ENCODE data around the gene ACTA1.
"Not testable (repeated sequence)": the region's sequence is repeated elsewhere in the genome, so short reads cannot be mapped to it uniquely, and the experiment has no call there.

ACTA1 gene

DNA sequence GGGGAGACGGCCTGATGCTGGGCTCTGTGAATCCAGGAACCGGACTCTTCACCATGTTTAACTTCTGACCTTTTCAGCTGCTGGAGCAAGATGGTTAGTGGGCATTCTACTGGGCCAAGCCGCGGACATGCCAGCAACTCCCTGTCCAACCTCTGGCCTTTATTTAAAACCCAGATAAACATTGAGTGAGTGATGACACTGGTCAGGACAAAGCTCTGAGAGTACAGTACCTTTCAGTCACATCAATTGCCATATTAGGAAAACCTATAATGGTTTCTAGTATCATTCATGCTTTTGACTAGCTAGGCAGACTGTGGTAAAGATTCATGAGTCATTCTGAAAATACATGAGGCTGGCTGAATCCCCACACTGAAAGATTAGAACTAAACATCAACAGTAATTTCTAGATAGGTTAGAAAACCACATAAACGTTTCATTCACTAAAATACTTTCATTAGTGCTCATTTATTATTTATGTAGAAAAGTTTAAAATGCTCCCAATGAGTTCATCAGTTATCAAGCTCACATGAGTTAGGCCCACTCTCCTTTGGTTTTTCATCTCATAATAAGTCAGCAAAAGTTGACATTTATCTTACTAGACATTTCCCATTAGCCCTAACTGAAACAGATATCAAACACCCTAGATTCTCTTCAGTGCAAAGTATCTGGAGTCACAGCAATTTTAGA is 7.1 kb upstream of the ACTA1 start:
- peak; percentile 27 for DNase-seq (ENCODE audit: low spot score)

DNA sequence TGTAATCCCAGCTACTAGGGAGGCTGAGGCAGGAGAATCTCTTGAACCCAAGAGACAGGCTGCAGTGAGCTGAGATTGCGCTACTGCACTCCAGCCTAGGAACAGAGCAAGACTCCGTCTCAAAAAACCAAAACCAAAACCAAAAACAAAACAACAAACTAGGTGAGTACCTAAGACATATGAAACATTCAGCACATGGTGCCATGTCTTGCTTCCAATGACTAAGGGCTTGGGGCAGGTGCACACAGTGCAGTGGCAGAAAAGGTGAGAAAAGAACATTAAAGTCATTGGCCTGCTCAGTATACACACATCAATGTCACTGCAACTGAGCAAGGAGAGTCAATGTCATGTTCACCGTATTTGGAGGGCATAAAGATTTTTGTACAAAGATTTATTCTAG is 4.1 kb upstream of the ACTA1 start:
- DNase-seq (ENCODE audit: low spot score) = no peak

DNA sequence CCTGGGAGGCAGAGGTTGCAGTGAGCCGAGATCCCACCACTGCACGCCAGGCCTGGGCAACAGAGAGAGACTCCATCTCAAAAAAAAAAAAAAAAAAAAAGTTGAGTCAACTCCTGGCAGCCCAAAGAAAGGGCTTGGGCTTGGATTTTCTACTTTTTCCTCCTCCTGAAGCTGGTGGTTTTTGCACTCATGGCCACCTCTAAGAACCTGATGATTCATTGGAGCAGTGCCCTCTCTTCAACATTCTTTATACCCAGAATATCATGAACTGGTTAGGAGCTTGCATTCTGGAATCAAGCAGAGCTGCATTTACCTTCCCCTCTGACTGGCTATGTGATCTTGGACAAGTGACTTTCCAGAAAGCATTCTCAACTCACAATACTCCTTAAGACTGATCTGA is 3.5 kb upstream of the ACTA1 start:
- no peak for DNase-seq (ENCODE audit: low spot score)

DNA sequence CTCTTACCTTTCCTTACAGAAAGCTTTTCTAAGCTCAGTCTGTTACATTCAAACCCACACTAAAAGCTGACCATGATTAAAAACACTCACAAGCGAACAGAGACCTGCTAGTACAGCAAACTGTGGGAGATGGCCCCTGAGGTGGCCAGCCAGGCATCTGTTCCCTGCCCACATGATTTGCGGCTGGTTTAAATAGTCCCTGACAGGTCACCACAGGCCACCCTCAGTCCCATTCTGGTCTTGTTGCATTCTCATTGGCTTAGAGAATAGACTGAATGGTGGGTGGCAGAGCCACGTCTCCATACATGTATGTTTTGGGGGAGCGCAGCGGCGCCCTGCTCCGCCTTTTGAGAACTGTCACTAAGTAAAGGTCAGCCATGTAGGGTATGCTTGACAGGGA is 2.3 kb upstream of the ACTA1 start:
- no peak for DNase-seq (ENCODE audit: low spot score)

DNA sequence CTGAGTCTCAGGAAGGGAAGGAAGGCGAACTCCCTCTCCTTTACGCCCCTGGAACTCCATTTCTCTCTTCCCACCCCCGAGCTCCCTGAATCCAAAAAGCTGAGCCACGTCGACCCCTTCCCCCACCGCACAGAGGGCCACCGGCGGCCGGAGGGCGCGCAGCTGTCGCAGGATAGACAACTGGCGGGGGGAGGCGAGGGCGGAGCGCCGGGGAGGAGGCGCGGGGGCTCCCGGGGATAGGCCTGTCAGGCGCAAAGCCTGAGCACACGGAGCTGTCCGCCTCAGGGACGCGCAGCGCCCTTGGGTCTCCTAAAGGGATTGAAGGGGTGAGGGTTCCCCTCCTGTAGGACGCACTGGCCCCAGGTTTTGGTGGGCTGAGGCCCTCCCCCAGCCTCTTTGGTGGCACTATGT is 752 bp upstream of the ACTA1 start:
- DNase-seq (ENCODE audit: low spot score) = no peak

DNA sequence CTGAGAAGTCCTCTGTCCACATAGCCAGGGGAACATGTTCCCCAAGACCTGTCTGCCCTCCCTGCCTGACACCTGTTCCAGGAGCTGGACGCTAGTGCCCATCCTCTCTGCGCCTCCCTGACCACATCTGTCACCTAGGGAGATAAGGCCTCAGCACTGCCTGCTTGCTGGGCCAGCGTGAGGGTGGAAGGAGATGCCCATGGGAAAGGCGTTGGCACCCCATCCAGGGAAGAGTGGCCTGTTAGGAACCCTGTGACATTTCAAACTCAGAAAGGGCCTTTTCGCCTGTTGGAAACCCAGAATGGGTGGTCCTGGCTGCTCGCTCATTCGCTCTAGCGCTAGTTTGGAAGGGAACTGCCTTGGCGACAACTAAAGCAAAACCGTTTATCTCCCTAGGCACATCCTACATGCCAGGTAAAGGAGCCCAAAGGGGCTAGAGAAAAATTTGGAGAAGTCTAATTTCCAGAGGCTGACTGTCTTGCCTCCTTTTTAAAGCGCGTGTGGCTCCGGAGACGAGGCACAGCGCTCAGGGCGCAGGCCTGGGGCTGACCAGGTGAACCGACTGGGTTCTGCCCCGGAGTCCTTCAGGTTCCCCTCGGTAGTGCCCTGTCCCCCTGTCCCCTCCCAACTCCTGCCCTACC is 410 bp downstream of the ACTA1 start:
- no peak for DNase-seq (ENCODE audit: low spot score)

DNA sequence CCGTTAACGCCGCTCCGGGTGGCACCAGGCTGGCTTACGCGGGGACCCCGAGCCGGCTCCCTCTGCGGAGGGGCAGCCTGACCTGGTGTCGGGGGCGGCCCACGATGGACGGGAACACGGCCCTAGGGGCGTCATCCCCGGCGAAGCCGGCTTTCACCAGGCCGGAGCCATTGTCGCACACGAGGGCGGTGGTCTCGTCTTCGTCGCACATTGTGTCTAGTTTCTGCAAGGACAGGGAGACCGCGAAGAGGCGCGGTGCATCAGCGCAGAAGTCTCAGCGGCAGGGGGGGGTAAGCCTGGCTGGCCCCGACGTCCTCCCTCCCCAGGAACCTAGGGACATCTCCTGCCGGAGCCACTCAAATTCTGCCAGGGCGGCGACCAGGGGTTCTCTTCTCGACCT is 989 bp downstream of the ACTA1 start:
- DNase-seq (ENCODE audit: low spot score) = no peak

DNA sequence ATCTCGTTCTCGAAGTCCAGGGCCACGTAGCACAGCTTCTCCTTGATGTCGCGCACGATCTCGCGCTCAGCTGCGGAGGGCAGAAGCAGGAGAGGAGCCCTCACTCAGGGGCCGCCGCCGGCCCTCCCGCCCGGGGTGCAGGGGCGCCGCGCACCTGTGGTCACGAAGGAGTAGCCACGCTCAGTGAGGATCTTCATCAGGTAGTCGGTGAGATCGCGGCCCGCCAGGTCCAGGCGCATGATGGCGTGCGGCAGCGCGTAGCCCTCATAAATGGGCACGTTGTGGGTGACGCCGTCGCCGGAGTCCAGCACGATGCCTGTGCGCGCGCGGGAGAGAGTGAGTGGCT is 1.8 kb downstream of the ACTA1 start:
- DNase-seq (ENCODE audit: low spot score) = no peak

DNA sequence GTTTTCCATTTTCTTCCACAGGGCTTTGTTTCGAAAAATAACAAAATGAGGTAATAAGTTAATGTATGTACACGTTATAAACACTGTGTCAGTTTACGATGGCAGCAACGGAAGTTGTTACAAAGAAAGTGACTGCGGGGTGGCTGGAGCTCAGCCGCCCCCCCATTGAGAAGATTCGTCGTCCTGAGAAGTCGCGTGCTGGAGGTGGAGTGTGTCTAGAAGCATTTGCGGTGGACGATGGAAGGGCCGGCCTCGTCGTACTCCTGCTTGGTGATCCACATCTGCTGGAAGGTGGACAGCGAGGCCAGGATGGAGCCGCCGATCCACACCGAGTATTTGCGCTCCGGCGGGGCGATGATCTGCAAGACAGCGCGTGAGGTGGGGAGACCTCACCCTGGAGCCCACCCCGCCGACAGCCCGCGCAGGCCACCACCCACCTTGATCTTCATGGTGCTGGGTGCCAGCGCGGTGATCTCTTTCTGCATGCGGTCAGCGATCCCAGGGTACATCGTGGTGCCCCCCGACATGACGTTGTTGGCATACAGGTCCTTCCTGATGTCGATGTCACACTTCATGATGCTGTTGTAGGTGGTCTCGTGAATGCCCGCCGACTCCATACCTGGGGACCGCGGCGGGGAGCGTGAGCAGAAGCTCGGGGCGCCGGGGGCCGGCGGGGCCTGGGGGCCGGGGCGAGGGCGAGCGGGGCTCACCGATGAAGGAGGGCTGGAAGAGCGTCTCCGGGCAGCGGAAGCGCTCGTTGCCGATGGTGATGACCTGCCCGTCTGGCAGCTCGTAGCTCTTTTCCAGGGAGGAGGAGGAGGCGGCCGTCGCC is 2.4 kb downstream of the ACTA1 start:
- DNase-seq (ENCODE audit: low spot score) = no peak

DNA sequence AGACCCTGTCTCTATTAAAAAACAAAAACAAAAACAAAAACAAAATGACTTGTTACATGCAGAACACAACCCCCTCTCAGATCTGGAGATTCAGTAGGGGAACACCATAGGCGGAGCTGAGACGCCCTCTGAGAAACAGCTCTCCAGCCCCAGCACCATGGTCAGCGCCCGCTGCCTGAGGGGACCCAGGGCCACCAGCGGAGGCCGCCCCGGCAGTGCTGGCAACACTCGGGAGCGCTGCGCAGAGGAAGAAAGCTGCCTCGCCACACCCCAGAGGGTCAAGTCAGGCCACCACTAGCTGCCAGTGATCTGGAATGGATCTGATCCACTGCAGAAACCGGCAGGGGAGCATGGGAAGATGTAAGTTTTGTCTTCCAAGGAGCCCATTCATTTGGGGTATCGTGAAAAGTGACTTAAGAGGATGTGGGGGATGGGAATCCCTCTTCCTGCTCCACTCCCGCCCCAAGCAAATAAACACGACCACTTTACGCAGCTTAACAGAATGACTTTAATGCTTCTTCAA is 3.1 kb downstream of the ACTA1 start:
- peak; percentile 79 for DNase-seq (ENCODE audit: low spot score)

DNA sequence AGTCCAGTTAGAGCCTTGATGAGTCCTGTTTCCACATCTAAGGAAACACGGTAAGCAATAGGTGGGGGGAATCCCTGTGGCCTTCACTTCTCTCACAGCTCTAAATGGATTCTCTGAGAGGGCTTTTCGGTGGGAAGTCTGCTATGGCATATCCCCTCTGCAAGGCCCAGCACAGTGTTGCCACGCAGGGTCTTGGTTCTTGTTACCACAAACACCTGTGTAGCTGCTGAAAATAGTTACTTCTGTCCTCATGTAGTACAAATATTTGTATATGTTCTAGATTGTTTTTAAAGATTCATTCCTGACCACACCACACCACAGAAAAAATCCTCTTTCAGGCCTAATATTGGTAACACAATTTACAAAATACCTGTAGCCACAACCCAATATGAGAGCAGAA is 5.6 kb downstream of the ACTA1 start:
- no peak for DNase-seq (ENCODE audit: low spot score)

DNA sequence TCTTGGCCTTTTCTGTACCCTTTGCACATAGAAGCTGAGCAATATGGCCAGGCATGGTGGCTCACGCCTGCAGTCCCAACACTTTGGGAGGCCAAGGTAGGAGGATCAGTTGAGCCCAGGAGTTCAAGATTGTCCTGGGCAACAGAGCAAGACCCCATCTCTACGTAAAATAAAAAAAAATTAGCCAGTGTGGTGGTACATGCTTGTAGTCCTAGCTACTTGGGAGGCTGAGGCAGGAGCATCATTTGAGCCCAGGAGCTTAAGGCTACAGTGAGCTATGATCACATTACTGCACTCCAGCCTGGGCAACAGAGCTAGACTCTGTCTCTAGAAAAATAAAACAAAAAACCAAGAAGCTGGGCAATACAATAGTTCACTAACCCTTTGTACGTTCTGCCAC is 6.3 kb downstream of the ACTA1 start:
- no peak for DNase-seq (ENCODE audit: low spot score)

DNA sequence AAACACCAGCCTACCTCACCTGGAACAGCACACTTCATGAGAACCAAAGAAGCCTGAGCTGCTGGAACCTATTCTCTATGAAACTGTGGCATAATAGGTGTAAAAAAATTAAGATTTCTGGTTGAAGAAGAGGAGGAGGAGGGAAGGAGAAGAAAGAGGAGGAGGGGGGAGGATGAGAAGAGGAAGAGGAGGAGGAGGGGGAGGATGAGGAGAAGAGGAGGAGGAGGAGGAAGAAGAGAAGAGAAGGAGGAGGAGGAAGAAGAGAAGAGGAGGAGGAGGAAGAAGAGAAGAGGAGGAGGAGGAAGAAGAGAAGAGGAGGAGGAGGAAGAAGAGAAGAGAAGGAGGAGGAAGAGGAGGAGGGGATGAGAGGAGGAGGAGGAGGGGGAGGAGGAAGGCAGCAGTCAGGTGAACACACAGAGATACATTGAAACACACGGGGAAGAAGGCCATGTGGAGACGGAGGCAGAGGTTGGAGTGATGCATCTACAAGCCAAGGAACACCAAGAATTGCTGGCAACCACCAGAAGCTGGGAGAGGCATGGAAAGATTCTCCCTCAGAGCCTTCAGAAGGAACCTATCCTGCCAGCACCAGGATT is 8.2 kb downstream of the ACTA1 start:
- DNase-seq (ENCODE audit: low spot score) = no peak

DNA sequence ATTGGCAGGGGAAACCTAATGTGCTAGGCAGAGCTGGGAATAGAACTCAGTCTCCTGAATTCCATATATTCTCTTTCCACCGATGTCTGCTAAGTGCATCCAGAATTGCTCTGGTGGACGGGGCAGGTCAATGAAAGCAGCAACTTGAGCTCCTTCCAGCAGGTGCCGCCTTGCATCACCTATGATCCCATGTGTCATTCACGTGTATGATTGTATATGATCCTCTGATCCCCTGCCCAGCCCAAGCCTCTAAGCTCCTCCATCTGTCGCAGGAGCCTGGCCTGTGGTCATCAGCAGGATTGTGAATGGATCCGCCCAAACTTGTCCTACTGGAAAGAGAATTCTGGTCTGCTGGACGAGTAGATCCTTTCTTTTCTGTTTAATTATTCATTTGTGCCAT is 13.1 kb downstream of the ACTA1 start:
- no peak for DNase-seq (ENCODE audit: low spot score)

DNA sequence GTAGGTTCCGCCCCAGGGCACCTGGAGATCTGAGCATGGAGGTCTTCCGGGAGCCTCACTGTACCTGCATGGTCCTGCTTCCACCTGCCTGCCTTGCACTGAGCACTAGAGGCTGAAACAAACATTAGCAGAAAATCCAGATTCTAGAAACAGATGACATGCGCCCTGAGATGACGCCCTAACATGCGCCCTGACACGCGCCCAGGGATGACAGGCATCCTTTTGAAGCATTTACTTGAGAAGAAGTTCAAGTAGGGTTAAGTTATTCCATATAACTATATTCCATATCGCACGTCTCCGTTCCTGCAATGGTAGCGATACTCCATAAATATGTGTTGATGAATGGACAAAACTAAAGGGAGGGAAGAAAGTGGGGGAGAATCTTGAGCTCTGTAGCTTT is 13.7 kb downstream of the ACTA1 start:
- DNase-seq (ENCODE audit: low spot score) = no peak

DNA sequence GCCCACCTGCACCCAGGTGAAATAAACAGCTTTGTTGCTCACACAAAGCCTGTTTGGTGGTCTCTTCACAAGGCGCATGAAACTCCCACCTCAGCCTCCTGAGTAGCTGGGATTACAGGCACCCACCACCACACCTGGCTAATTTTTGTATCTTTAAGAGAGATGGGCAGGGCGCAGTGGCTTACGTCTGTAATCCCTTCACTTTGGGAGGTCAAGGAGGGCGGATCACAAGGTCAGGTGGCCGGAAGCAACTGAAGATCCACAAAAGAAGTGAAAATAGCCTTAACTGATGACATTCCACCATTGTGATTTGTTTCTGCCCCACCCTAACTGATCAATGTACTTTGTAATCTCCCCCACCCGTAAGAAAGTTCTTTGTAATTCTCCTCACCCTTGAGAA is 15.3 kb downstream of the ACTA1 start:
- not testable (repeated sequence) for DNase-seq (ENCODE audit: low spot score)

DNA sequence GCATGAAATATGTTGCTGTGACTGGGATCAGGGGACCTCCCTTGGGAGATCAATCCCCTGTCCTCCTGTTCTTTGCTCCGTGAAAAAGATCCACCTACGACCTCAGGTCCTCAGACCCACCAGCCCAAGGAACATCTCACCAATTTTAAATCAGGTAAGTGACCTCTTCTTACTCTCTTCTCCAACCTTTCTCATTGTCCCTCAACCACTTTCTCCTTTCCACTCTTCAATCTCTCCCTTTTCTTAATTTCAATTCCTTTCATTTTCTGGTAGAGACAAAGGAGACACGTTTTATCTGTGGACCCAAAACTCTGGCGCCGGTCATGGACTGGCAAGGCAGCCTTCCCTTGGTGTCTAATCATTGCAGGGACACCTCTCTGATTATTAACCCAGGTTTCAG is 21.1 kb downstream of the ACTA1 start:
- not testable (repeated sequence) for DNase-seq (ENCODE audit: low spot score)

DNA sequence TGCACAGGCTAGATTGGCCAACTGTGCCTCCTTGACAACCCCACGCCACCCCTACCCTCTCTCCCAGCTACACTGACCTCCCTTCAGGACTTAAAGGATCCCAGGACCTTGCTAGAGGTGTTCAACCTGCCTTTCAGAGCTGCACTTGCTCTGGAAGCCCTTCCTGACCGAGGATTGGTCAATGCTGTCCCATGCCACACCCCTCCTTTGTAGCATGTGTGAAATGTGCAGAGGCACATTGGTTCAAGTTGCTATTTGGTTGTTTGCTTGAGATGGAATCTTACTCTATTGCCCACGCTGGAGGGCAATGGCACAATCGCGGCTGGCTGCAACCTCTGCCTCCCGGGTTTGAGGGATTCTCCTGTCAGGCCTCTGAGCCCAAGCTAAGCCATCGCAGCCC is 21.8 kb downstream of the ACTA1 start:
- no peak for DNase-seq (ENCODE audit: low spot score)

DNA sequence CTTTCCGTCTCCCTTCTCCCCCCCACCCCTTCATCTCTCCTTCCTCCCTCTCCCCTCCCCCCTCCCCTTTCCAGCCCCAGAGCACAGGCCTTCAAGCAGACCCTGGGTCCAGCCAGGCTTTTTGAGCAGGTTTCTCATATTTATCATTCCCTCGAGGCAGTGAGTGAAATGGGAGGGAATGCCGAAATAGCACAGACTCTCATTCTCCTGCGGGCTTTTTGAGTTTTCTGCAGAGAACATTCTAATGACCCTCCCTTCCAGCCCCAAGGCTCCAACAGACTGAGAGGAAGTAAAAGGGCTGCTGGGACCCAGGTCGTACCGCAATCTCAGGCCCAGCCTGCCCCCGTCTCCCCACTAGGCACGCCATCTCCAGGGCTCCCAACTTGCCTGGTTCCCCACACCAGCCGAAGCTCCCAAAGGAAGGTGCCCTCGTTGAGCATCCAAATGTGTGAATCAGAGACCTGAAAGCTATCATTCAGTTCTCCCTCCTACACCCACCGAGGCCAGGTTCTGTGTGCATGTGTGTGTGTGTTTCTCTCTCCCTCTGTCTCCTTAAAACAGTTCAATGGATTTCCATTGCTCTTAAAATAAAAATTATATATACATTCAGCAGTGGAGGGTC is 22.3 kb downstream of the ACTA1 start:
- DNase-seq (ENCODE audit: low spot score) = no peak

DNA sequence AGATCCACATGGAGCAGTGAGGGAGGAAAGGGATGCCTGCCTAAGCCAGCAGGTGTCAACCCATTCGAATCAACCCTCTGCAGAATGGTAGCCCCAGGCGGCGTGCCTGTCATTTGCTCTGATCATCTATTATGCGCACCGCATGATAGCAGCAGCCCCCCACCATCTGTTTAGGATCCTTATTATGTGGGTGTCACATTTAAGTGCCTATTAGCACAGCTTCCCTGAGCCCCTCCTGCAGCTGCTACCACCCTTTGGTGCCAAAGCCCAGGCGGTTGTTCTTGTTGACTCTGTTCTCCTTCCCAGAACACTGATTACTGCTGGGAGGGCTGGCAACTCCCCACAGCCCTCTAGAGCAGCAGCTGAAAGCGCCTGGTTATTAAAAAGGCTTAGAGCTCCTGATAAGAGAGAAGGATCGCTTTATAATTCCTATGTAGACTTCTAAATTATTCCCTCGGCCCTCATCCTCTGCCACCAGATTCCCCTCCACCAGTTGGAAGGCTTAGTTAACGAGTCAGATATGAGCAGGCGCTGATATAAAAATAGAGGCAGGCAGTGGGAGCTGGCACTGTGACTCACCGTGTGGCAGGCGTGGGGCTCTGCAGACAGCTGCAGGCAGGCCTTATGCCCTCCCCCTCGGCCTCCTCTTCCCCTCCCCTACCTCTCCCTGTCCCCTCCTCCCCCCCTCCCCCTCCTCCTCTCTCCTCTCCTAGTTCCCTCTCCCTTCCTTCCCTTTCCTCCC is 23.0 kb downstream of the ACTA1 start:
- DNase-seq (ENCODE audit: low spot score) = peak; percentile 61

DNA sequence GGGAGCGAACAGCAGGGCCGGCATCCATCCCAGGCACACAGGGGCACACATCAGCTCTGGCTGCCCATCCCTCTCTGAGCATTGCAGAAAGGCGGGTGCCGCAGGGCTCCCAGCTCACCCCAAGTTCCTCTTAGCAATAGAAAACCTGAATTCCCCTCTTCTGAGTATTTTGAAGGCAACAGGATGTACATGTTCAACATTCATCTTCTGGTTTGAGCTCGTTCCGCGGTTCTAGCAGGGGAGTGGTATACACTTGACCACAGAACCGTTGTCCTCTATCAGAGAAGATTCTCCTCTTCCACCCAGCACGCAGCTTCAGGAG is 23.6 kb downstream of the ACTA1 start:
- DNase-seq (ENCODE audit: low spot score) = no peak
